HepG2 (cell line): ENCODE measurements around the gene LTA. TPM values are rescaled to one million over a fixed set of nuclear protein-coding genes. Genes with fewer than 3 reads are reported as not detected.

Source experiments
- GPN1 ChIP-seq: sonication (generic); formaldehyde crosslinking; IDR thresholded peaks from 2 replicates; pipeline ENCODE4 v1.5.1; 2020; ENCODE audit warnings: missing genetic modification reagents, borderline replicate concordance
- JUNB ChIP-seq: sonication (generic); formaldehyde crosslinking; IDR thresholded peaks from 2 replicates; pipeline ENCODE4 v1.8.0; 2022; ENCODE audit warnings: missing genetic modification reagents, mild to moderate bottlenecking, borderline replicate concordance
- MBNL3 ChIP-seq: fragments of 250-450 bp; sonication (Bioruptor Pico); conservative IDR thresholded peaks from 2 replicates; pipeline ENCODE4 v1.8.0; 2022; ENCODE audit warnings: mild to moderate bottlenecking, inconsistent platforms
- MIER2 ChIP-seq: IDR thresholded peaks from 2 replicates; pipeline ENCODE4 v1.6.1; 2016; ENCODE audit warnings: missing biosample characterization, missing genetic modification reagents
- PPARG ChIP-seq: conservative IDR thresholded peaks from 2 replicates; pipeline ENCODE4 v1.6.1; 2016; ENCODE audit warnings: missing biosample characterization, missing genetic modification reagents
- ZNF7 ChIP-seq: IDR thresholded peaks from 2 replicates; pipeline ENCODE4 v1.6.1; 2016; ENCODE audit warnings: missing biosample characterization, missing genetic modification reagents
- ZNF841 ChIP-seq: sonication (generic); formaldehyde crosslinking; IDR thresholded peaks from 2 replicates; pipeline ENCODE4 v1.8.1; 2023; ENCODE audit warnings: missing genetic modification reagents, borderline replicate concordance
- polyA plus RNA-seq, 8 experiments: library from polyadenylated mRNA; depleted of rRNA in 3 of 8; stranded (reverse) in 7 of 8; unstranded in 1 of 8; fragments of >200 nt; fragmentation: Illumina TruSeq in 4 of 8; extraction: Trizol in 4 of 8; gene quantifications; 2 replicates each; pipeline versions ENCODE4 v1.2.1 to v1.2.3, GENCODE V29; 2011 to 2016; ENCODE audit warnings: low read depth in 4 of 8, missing spikeins in 1 of 8, mixed read lengths in 1 of 8; ENCODE audit not compliant: insufficient read depth in 1 of 8
- total RNA-seq, 5 experiments: library from RNA; depleted of rRNA; stranded (reverse); fragments of >200 nt; fragmentation: Illumina TruSeq; extraction: Trizol; gene quantifications; 2 replicates each; pipeline ENCODE4 v1.2.3, GENCODE V29; 2016; ENCODE audit warnings: low read depth in 1 of 5
- TF ChIP-seq, protein P1 (sequence below): sonication (generic); formaldehyde crosslinking; IDR thresholded peaks from 2 replicates; pipeline ENCODE4 v1.5.0; 2020; ENCODE audit warnings: mild to moderate bottlenecking, missing genetic modification reagents
- TF ChIP-seq, protein P2 (sequence below): sonication (generic); formaldehyde crosslinking; IDR thresholded peaks from 2 replicates; pipeline ENCODE4 v1.8.1; 2023; ENCODE audit warnings: mild to moderate bottlenecking, moderate library complexity, missing genetic modification reagents
- TF ChIP-seq, protein P3 (sequence below): sonication (generic); formaldehyde crosslinking; IDR thresholded peaks from 2 replicates; pipeline ENCODE4 v1.8.0; 2022; ENCODE audit warnings: mild to moderate bottlenecking, missing genetic modification reagents; ENCODE audit not compliant: insufficient replicate concordance
- TF ChIP-seq, protein P4 (sequence below): sonication (generic); formaldehyde crosslinking; IDR thresholded peaks from 2 replicates; pipeline ENCODE4 v1.4.0; 2020; ENCODE audit warnings: mild to moderate bottlenecking, missing genetic modification reagents
- TF ChIP-seq, protein P5 (sequence below): sonication (generic); formaldehyde crosslinking; IDR thresholded peaks from 2 replicates; pipeline ENCODE4 v1.5.0; 2020; ENCODE audit warnings: missing genetic modification reagents

The LTA gene
- total and polyA plus RNA-seq, 2 of the 13 experiments (the other 11 are each of a cell fraction or from before 2014, with no cell fraction given): 0.09 TPM; not detected in 1

DNA sequence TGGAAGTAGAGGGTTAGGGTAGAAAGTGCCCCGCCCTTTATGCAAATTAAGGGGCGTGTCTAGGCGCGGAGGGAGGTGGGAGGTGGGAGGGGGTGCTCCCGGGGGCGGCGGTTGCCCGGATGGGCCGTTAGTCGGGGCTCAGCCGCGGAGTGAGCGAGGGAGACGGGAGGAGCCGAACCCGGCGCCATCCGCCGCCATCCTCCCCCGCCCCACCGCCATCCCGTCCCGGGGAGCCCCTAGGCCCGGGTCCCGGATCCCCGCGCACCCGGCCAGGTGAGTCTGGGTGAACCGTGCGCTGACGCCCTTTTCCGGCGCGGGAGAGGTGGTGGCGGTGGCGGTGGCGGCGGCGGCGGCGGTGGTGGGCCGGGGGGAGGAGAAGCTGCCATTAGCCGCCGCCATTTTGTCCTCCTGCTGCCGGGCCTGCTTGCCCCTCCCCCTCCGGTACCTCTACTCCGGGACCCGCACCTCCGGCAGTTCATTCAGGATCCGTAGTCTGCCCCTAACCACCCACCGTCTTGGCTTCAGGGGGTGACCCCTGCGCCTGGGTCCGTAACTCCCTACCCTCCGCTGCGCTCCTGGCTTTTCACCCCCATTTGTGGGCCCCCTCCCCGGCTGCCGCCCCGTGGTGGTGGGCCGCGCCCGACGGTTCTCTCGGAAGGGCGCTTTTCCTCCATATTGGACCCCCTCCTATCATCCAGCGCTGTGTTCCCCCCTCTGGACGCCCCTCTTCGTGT is 48.7 kb downstream of the LTA start, which contains the start of gene PRRC2A (continued):
- TF ChIP-seq, protein P1, sequence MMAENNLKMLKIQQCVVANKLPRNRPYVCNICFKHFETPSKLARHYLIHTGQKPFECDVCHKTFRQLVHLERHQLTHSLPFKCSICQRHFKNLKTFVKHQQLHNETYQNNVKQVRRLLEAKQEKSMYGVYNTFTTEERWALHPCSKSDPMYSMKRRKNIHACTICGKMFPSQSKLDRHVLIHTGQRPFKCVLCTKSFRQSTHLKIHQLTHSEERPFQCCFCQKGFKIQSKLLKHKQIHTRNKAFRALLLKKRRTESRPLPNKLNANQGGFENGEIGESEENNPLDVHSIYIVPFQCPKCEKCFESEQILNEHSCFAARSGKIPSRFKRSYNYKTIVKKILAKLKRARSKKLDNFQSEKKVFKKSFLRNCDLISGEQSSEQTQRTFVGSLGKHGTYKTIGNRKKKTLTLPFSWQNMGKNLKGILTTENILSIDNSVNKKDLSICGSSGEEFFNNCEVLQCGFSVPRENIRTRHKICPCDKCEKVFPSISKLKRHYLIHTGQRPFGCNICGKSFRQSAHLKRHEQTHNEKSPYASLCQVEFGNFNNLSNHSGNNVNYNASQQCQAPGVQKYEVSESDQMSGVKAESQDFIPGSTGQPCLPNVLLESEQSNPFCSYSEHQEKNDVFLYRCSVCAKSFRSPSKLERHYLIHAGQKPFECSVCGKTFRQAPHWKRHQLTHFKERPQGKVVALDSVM (CRISPR knock-in tag): no peak; the same call in 1 of the 2 replicates
- TF ChIP-seq PPARG (CRISPR knock-in tag): peak; percentile 37; the same call in 1 of the 2 replicates
- TF ChIP-seq ZNF7 (CRISPR knock-in tag): no peak
- TF ChIP-seq, protein P2, sequence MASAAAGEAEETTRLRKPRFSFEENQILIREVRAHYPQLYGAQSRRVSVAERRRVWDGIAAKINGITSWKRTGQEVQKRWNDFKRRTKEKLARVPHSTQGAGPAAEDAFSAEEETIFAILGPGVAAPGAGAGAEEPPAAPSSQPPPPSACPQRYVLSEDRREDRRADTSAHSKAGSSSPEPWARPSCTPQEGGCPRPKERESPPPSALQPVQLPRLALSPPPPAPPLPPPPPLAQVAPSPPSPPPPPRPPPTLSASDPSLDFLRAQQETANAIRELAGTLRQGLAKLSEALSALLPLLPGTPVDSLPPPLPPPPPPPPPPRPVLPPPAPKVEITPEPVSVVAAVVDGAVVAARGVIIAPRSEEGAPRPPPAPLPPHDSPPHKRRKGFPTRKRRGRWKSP (CRISPR knock-in tag): no peak; the same call in 1 of the 2 replicates
- no peak for TF ChIP-seq MBNL3 (CRISPR knock-in tag)
- TF ChIP-seq JUNB: no peak
- TF ChIP-seq, protein P3, sequence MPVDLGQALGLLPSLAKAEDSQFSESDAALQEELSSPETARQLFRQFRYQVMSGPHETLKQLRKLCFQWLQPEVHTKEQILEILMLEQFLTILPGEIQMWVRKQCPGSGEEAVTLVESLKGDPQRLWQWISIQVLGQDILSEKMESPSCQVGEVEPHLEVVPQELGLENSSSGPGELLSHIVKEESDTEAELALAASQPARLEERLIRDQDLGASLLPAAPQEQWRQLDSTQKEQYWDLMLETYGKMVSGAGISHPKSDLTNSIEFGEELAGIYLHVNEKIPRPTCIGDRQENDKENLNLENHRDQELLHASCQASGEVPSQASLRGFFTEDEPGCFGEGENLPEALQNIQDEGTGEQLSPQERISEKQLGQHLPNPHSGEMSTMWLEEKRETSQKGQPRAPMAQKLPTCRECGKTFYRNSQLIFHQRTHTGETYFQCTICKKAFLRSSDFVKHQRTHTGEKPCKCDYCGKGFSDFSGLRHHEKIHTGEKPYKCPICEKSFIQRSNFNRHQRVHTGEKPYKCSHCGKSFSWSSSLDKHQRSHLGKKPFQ (CRISPR knock-in tag): no peak
- TF ChIP-seq, protein P4, sequence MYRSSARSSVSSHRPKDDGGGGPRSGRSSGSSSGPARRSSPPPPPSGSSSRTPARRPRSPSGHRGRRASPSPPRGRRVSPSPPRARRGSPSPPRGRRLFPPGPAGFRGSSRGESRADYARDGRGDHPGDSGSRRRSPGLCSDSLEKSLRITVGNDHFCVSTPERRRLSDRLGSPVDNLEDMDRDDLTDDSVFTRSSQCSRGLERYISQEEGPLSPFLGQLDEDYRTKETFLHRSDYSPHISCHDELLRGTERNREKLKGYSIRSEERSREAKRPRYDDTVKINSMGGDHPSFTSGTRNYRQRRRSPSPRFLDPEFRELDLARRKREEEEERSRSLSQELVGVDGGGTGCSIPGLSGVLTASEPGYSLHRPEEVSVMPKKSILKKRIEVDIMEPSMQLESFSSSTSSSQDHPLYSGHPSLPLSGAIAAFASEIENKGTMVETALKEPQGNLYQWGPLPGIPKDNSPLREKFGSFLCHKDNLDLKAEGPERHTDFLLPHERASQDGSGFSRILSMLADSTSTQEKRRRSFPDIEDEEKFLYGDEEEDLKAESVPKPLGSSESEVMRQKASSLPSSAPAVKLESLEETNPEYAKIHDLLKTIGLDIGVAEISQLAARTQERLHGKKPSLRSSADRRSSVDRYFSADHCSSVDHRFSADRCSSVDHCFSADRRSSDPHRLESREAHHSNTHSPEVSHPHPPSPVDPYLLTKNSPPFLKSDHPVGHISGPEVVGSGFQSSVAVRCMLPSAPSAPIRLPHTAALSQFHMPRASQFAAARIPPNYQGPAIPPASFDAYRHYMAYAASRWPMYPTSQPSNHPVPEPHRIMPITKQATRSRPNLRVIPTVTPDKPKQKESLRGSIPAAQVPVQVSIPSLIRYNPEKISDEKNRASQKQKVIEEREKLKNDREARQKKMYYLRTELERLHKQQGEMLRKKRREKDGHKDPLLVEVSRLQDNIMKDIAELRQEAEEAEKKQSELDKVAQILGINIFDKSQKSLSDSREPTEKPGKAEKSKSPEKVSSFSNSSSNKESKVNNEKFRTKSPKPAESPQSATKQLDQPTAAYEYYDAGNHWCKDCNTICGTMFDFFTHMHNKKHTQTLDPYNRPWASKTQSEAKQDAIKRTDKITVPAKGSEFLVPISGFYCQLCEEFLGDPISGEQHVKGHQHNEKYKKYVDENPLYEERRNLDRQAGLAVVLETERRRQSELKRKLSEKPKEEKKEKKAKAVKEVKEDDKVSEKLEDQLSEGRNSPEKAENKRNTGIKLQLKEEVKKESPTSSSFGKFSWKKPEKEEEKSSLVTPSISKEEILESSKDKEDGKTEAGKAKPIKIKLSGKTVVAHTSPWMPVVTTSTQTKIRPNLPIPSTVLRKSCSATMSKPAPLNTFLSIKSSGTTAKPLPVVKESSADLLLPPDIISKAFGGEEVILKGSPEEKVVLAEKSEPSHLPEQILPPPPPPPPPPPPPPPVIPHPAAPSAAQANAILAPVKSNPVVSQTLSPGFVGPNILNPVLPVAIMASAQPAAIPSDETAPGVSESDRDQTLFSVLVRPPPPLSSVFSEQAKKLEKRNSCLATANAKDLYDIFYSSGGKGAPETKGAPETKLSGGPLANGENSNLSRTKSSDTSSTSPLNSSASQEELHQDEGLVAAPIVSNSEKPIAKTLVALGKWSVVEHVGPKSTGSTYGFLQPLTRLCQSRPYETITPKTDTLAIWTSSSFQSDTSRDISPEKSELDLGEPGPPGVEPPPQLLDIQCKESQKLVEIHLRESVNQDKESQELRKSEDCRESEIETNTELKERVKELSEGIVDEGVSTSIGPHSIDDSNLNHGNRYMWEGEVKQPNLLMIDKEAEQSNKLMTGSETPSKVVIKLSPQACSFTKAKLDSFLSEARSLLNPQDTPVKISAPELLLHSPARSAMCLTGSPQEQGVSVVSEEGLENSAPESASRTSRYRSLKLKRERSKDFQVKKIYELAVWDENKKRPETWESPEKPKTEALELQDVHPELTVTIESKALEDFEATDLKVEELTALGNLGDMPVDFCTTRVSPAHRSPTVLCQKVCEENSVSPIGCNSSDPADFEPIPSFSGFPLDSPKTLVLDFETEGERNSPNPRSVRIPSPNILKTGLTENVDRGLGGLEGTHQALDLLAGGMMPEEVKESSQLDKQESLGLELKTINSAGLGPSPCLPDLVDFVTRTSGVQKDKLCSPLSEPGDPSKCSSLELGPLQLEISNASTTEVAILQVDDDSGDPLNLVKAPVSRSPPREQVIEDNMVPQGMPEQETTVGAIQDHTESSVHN (CRISPR knock-in tag): no peak
- TF ChIP-seq, protein P5, sequence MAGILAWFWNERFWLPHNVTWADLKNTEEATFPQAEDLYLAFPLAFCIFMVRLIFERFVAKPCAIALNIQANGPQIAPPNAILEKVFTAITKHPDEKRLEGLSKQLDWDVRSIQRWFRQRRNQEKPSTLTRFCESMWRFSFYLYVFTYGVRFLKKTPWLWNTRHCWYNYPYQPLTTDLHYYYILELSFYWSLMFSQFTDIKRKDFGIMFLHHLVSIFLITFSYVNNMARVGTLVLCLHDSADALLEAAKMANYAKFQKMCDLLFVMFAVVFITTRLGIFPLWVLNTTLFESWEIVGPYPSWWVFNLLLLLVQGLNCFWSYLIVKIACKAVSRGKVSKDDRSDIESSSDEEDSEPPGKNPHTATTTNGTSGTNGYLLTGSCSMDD (CRISPR knock-in tag): no peak
- TF ChIP-seq GPN1 (CRISPR knock-in tag): no peak
- TF ChIP-seq MIER2 (CRISPR knock-in tag): no peak
- 0 out of 2 replicates have a peak, but pooled peaks have one; percentile 34 for TF ChIP-seq ZNF841
